BE2C (cell line): ENCODE results near the gene SLC35A2.
A peak's percentile ranks its signal among the peaks of the same experiment; 100 is the strongest.

ENCODE experiments used
- DNase-seq: peaks from one replicate; pipeline ENCODE4 v3.0.0-alpha.2; 2020
- H3K27me3 ChIP-seq: fragments of 250-450 bp; sonication (Bioruptor Pico); 2 replicates; pipeline ENCODE4 v1.5.1; 2020; ENCODE audit warnings: mild to moderate bottlenecking
- H3K36me3 ChIP-seq: fragments of 250-450 bp; sonication (Bioruptor Pico); 2 replicates; pipeline ENCODE4 v1.5.1; 2020; ENCODE audit warnings: mild to moderate bottlenecking
- H3K4me1 ChIP-seq: fragments of 250-450 bp; sonication (Bioruptor Pico); 2 replicates; pipeline ENCODE4 v1.5.1; 2020
- H3K4me3 ChIP-seq: 2 replicates; pipeline ENCODE4 v1.5.1; 2011; ENCODE audit warnings: low read depth, low read length
- H3K9me3 ChIP-seq: fragments of 250-450 bp; sonication (Bioruptor Pico); 2 replicates; pipeline ENCODE4 v1.5.1; 2020
- TF ChIP-seq, protein P1 (sequence below): IDR thresholded peaks from 2 replicates; pipeline ENCODE4 v1.5.1; 2012; ENCODE audit warnings: mild to moderate bottlenecking, low read depth, low read length

The SLC35A2 gene

DNA sequence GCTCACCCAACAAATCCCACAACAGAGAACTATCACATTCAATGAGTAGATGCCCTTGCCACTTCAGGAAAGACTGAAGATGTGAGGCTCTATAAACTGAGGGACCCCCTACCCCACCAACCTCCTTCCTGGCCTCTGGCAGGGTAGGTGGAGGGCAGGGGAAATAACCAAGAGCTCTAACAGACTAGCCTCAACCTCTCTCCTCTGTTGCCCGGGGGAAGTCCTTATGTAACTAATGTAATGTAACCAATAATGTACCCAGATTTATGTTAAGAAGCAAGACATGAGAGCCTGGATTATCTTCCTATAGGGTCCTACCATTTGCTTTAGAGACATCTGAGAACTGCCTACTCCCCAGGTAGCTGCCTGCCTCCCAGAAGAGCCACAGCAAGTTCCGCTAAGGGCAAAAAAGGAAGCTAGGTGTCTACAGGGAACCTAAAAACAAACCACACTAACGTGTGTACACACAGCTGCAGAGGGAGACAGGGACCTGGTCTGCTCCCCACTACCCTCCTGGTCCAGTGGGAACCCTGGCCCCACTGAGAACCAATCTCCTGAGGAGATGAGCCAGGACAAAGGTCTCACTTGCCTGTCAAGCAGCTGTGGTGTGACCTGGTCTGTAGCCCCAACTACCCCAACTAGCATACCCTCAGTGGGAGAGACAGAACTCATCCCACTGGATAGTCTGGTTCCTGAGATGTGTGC, 28.2 kb upstream of the SLC35A2 start:
- Histone ChIP-seq H3K36me3 (no peaks in the 10 kb centered on the region; the same call in none of the 2 replicates), H3K9me3 (no peaks in the 10 kb centered on the region), H3K27me3 (no peaks in the 10 kb centered on the region), H3K4me3 (no peak overlapping the region), H3K4me1 (no peaks in the 10 kb centered on the region)
- DNase-seq: no peak
- TF ChIP-seq, protein P1, sequence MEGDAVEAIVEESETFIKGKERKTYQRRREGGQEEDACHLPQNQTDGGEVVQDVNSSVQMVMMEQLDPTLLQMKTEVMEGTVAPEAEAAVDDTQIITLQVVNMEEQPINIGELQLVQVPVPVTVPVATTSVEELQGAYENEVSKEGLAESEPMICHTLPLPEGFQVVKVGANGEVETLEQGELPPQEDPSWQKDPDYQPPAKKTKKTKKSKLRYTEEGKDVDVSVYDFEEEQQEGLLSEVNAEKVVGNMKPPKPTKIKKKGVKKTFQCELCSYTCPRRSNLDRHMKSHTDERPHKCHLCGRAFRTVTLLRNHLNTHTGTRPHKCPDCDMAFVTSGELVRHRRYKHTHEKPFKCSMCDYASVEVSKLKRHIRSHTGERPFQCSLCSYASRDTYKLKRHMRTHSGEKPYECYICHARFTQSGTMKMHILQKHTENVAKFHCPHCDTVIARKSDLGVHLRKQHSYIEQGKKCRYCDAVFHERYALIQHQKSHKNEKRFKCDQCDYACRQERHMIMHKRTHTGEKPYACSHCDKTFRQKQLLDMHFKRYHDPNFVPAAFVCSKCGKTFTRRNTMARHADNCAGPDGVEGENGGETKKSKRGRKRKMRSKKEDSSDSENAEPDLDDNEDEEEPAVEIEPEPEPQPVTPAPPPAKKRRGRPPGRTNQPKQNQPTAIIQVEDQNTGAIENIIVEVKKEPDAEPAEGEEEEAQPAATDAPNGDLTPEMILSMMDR: no peak

DNA sequence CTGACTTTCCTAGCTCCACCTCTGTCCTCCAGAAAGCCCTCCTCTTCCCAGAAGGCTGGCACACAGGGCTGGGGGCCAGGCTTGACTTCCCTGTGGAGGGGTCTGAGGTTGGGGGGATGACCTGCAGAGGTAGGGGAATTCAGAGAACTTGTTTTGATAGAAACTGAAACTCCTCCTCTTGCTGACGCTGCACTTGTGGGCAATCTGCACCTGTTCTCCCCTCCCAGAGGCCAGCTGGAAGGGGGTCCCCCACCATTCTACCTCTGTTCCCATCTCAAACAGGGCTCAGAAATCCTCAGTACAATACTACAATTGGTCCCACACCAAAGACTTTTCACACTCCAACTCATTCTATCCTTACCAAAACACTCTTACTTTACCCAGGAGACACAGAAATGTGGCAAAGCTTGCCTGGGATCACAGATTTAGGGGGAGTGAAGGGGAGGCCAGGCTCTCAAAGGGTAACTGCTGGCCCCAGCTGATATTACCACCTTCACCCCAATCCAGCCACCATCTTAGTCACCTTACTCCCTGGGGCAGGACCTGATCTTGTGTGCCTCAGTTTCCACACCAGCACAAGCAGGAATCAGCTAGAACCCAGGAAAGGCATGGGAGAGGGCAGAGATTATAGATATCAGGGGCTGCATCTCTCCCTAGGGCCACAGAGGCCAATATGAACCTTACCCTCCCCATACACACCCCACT, 27.4 kb upstream of the SLC35A2 start:
- H3K4me1 ChIP-seq: no peaks in the 10 kb centered on the region
- no peaks in the 10 kb centered on the region for H3K27me3 ChIP-seq
- DNase-seq: no peak
- no peak overlapping the region for H3K4me3 ChIP-seq
- TF ChIP-seq, protein P1: no peak
- H3K9me3 ChIP-seq: no peaks in the 10 kb centered on the region
- H3K36me3 ChIP-seq: no peaks in the 10 kb centered on the region; the same call in none of the 2 replicates

DNA sequence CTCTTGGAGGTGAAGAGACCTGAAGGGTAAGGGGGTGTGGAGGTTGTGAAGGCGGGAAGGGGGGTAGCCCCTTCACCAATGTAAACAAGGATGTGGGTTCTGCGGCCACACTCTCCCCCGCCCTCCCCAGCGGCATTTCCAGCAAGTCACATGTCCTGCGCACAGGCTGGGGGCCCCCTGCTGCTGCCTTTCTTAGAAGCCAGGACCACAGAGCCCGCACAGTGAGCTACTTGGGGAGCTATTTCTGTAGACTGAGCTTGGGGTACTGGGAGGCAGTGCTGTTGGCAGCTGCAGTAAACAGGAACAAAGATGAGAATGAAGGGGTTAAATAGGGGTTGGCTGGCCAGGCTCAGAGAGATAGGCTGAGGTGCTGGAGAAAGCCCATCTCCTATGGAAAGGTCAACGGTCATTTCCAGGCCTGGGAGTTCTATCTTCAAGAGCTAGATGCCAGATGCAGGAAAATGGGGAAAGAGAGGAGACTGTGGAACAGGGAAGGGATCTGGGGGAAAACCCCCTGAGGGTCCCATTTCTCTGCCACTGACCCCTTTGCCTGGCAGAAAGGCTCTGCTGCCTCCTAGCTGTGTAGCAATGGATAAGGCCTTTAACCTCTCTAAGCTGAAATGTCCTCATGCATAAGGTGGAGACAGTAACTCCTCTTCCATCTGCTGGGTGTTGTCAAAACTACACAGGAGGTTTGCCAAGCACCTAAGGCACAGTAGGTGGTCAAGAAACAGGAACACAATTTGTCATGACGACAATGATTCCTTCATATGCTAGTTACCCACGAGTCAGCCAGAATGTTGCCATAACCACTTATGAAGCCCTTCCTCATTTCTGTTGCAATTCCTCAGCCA, 25.8 kb upstream of the SLC35A2 start:
- no peaks in the 10 kb centered on the region; the same call in none of the 2 replicates for H3K36me3 ChIP-seq
- no peaks in the 10 kb centered on the region for H3K27me3 ChIP-seq
- H3K4me1 ChIP-seq: no peaks in the 10 kb centered on the region
- TF ChIP-seq, protein P1: 0 out of 2 replicates have a peak, but pooled peaks have one; percentile 10
- DNase-seq: no peak
- H3K9me3 ChIP-seq: no peaks in the 10 kb centered on the region
- no peak overlapping the region for H3K4me3 ChIP-seq

DNA sequence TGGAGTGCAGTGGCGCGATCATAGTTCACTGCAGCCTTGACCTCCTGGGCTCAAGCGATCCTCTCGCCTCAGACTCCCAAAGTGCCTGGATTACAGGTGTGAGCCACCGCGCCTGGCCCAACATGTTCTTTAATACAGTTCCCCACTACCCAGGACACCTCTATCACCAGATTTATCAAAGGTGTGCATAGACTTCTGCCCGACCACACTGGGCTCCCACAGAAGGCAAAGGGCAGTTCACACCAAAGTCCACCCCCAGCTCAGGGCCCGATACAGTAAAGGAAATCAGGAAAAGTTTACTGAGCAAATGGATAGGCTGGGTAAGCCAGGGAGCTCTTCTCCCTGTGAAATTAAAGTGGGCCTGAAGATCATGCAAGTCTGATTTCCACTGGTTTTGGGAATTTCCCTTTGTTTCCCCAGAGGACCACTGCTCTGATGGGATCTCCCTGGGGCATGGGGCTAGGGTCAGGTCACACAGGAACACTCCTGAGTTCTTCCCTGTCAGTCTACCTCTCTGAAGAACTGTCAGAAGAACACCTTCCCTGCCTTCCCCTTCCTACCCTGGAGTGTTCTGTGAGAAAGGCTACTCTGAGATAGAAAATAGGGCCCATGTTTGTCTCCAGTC, 25.1 kb upstream of the SLC35A2 start:
- no peaks in the 10 kb centered on the region for H3K9me3 ChIP-seq
- H3K4me3 ChIP-seq: no peak overlapping the region
- no peaks in the 10 kb centered on the region for H3K27me3 ChIP-seq
- no peak for DNase-seq
- TF ChIP-seq, protein P1: no peak
- no peaks in the 10 kb centered on the region for H3K4me1 ChIP-seq
- no peaks in the 10 kb centered on the region; the same call in 1 of the 2 replicates for H3K36me3 ChIP-seq

DNA sequence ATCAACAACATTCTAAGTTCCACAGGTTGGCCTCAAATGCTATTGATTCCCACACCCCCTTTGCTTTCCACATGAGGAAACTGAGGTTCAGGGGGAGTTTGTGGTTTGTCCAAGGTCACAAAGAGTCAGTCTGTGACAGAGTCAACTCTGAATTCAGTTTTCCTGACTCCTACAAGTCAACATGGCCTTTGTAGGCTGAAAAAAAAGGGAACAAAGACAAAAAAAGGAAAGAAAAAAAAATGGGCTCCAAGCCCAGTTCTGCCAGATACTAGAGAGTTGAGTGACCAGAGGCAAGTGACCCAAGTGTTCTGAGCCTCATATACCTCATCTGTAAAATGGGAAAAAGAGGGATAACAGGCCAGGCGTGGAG, 23.8 kb upstream of the SLC35A2 start:
- no peaks in the 10 kb centered on the region; the same call in 1 of the 2 replicates for H3K36me3 ChIP-seq

More for the DNA sequence above, 23.8 kb upstream of the SLC35A2 start:
- H3K4me3 ChIP-seq: no peak overlapping the region
- H3K4me1 ChIP-seq: no peaks in the 10 kb centered on the region
- H3K9me3 ChIP-seq: no peaks in the 10 kb centered on the region
- no peaks in the 10 kb centered on the region for H3K27me3 ChIP-seq
- DNase-seq: no peak
- TF ChIP-seq, protein P1: no peak
